Measurements from ENCODE around the gene FSTL5.

FSTL5 gene

GRCh38 chr4:161336621-161337020 is 827.2 kb downstream of the FSTL5 start:
- DNase-seq (ENCODE audit: low read depth, low spot score): no peak

- no peak for DNase-seq (ENCODE audit: low read depth, low spot score)
Measured at GRCh38 chr4:161336016-161336530, 827.7 kb downstream of the FSTL5 start.
